H9 (cell line): ENCODE results near the gene PPP3CA. TPM values are rescaled to one million over a fixed set of nuclear protein-coding genes. Genes with fewer than 3 reads are reported as not detected.

Experiments used
- DNase-seq: peaks from one replicate; pipeline ENCODE4 v3.0.0-alpha.2; 2017
- H2AFZ ChIP-seq: one replicate; pipeline ENCODE4 v1.6.1; 2013; ENCODE audit warnings: mild to moderate bottlenecking, low read length, control low read depth, moderate library complexity
- H2AK5ac ChIP-seq: 2 replicates; pipeline ENCODE4 v1.6.1; 2013; ENCODE audit warnings: low read length, control low read depth, mixed read lengths; ENCODE audit not compliant: insufficient read length
- H2BK120ac ChIP-seq: one replicate; pipeline ENCODE4 v1.6.1; 2013; ENCODE audit warnings: low read depth, mild to moderate bottlenecking, low read length, control low read depth, inconsistent platforms; ENCODE audit not compliant: poor library complexity, severe bottlenecking
- H2BK12ac ChIP-seq: 2 replicates; pipeline ENCODE4 v1.6.1; 2013; ENCODE audit warnings: low read length, control low read depth, mixed read lengths, low read depth; ENCODE audit not compliant: insufficient read length
- H2BK15ac ChIP-seq: 2 replicates; pipeline ENCODE4 v1.6.1; 2013; ENCODE audit warnings: low read depth, low read length, control low read depth
- H2BK20ac ChIP-seq: one replicate; pipeline ENCODE4 v1.6.1; 2013; ENCODE audit warnings: low read depth, mild to moderate bottlenecking, low read length, control low read depth, inconsistent platforms; ENCODE audit not compliant: poor library complexity, severe bottlenecking
- H2BK5ac ChIP-seq: 2 replicates; pipeline ENCODE4 v1.6.1; 2013; ENCODE audit warnings: low read length, control low read depth, mixed read lengths; ENCODE audit not compliant: insufficient read length
- H3K14ac ChIP-seq: 2 replicates; pipeline ENCODE4 v1.6.1; 2013; ENCODE audit warnings: low read length, control low read depth; ENCODE audit not compliant: insufficient read depth
- H3K18ac ChIP-seq: 2 replicates; pipeline ENCODE4 v1.6.1; 2013; ENCODE audit warnings: low read depth, mild to moderate bottlenecking, mixed read lengths, low read length, control low read depth; ENCODE audit not compliant: insufficient read length
- H3K23ac ChIP-seq: 2 replicates; pipeline ENCODE4 v1.6.1; 2013; ENCODE audit warnings: low read length, control low read depth, mixed read lengths, low read depth; ENCODE audit not compliant: insufficient read length
- H3K23me2 ChIP-seq: 2 replicates; pipeline ENCODE4 v1.6.1; 2013; ENCODE audit warnings: low read depth, mild to moderate bottlenecking, mixed read lengths, low read length, control low read depth; ENCODE audit not compliant: insufficient read length, poor library complexity, severe bottlenecking
- H3K27ac ChIP-seq: 2 replicates; pipeline ENCODE4 v1.5.1; 2013; ENCODE audit warnings: low read length, control low read depth, mixed read lengths, low read depth; ENCODE audit not compliant: insufficient read length
- H3K27me3 ChIP-seq: 2 replicates; pipeline ENCODE4 v1.6.1; 2013; ENCODE audit warnings: low read length, control low read depth, inconsistent platforms; ENCODE audit not compliant: insufficient read depth
- H3K4ac ChIP-seq: 2 replicates; pipeline ENCODE4 v1.6.1; 2013; ENCODE audit warnings: low read depth, mild to moderate bottlenecking, control low read depth, inconsistent platforms, low read length, moderate library complexity
- H3K4me1 ChIP-seq: 2 replicates; pipeline ENCODE4 v1.6.1; 2013; ENCODE audit warnings: low read length, control low read depth, inconsistent platforms; ENCODE audit not compliant: insufficient read depth
- H3K4me2 ChIP-seq: 2 replicates; pipeline ENCODE4 v1.6.1; 2013; ENCODE audit warnings: low read length, control low read depth, mixed read lengths; ENCODE audit not compliant: insufficient read length, insufficient read depth
- H3K56ac ChIP-seq: 2 replicates; pipeline ENCODE4 v1.6.1; 2013; ENCODE audit warnings: low read depth, mild to moderate bottlenecking, mixed read lengths, low read length, control low read depth; ENCODE audit not compliant: insufficient read length
- H3K79me1 ChIP-seq: 2 replicates; pipeline ENCODE4 v1.6.1; 2013; ENCODE audit warnings: low read depth, mild to moderate bottlenecking, moderate library complexity, low read length, control low read depth, inconsistent platforms; ENCODE audit not compliant: insufficient read depth, poor library complexity, severe bottlenecking
- H3K79me2 ChIP-seq: 2 replicates; pipeline ENCODE4 v1.6.1; 2013; ENCODE audit warnings: low read length, control low read depth, inconsistent platforms; ENCODE audit not compliant: insufficient read depth
- H3K9ac ChIP-seq: 2 replicates; pipeline ENCODE4 v1.6.1; 2013; ENCODE audit warnings: low read length, control low read depth, mixed read lengths; ENCODE audit not compliant: insufficient read length; ENCODE audit errors: extremely low read depth
- H3K9me3 ChIP-seq: one replicate; pipeline ENCODE4 v1.6.1; 2013; ENCODE audit warnings: low read depth, low read length, inconsistent platforms; ENCODE audit not compliant: control insufficient read depth
- H3T11ph ChIP-seq: one replicate; pipeline ENCODE4 v1.6.1; 2013; ENCODE audit warnings: mild to moderate bottlenecking, low read length, control low read depth, inconsistent platforms
- H4K20me1 ChIP-seq: one replicate; pipeline ENCODE4 v1.6.1; 2013; ENCODE audit not compliant: control insufficient read depth, insufficient read length, insufficient read depth
- H4K5ac ChIP-seq: 2 replicates; pipeline ENCODE4 v1.6.1; 2013; ENCODE audit warnings: low read depth, mild to moderate bottlenecking, mixed read lengths, low read length, control low read depth; ENCODE audit not compliant: insufficient read length
- H4K8ac ChIP-seq: replicated peaks from 2 replicates; pipeline ENCODE4 v1.6.1; 2013; ENCODE audit warnings: low read length, control low read depth, mixed read lengths, low read depth; ENCODE audit not compliant: insufficient read length
- H4K91ac ChIP-seq: 2 replicates; pipeline ENCODE4 v1.6.1; 2013; ENCODE audit warnings: low read depth, mild to moderate bottlenecking, moderate library complexity, mixed read lengths, low read length, control low read depth; ENCODE audit not compliant: insufficient read length
- H3K27ac Mint-ChIP-seq, 3 experiments: 2 replicates in 2 of 3; 3 replicates in 1 of 3; pipeline ENCODE4 v1.8.0; 2020 to 2021; ENCODE audit warnings: mixed read lengths in 3 of 3, mild to moderate bottlenecking in 1 of 3, moderate library complexity in 1 of 3
- H3K27me3 Mint-ChIP-seq: 2 replicates; pipeline ENCODE4 v1.8.0; 2021; ENCODE audit warnings: low read depth, mild to moderate bottlenecking, moderate library complexity, mixed read lengths
- H3K36me3 Mint-ChIP-seq, 3 experiments: 2 replicates in 2 of 3; 3 replicates in 1 of 3; pipeline ENCODE4 v1.8.0; 2020 to 2021; ENCODE audit warnings: low read depth in 3 of 3, mixed read lengths in 3 of 3; ENCODE audit not compliant: insufficient read depth in 1 of 3
- H3K4me1 Mint-ChIP-seq, 2 experiments: 2 replicates each; pipeline ENCODE4 v1.8.0; 2020; ENCODE audit warnings: mixed read lengths in 2 of 2
- H3K4me3 Mint-ChIP-seq, 2 experiments: 2 replicates in 1 of 2; 3 replicates in 1 of 2; pipeline ENCODE4 v1.8.0; 2020 to 2021; ENCODE audit warnings: mild to moderate bottlenecking in 2 of 2, mixed read lengths in 2 of 2, moderate library complexity in 1 of 2
- H3K9me3 Mint-ChIP-seq, 2 experiments: 2 replicates in 1 of 2; 3 replicates in 1 of 2; pipeline ENCODE4 v1.8.0; 2020; ENCODE audit warnings: mild to moderate bottlenecking in 2 of 2, mixed read lengths in 2 of 2, moderate library complexity in 1 of 2
- CTCF ChIP-seq: fragments of 200-600 bp; sonication (generic); conservative IDR thresholded peaks from 3 replicates; pipeline ENCODE4 v1.8.0; 2021; ENCODE audit warnings: antibody characterized with exemption, mild to moderate bottlenecking
- total RNA-seq: library from RNA; stranded (reverse); gene quantifications from 2 replicates; pipeline ENCODE4 v1.2.1, GENCODE V29; 2021

The PPP3CA gene
- total RNA-seq, 1 experiment from 2014 or later: 16.8 TPM

GRCh38 chr4:101027721-101028120 lies 319.6 kb downstream of the PPP3CA start:
- Histone ChIP-seq H3K23ac (no peak overlapping the region), H3K14ac (no peak overlapping the region), H3K4me1 (no peaks in the 10 kb centered on the region; the same call in 1 of the 2 replicates), H2BK20ac (no peak overlapping the region), H3K27ac (no peak overlapping the region), H3K79me2 (no peaks in the 10 kb centered on the region), H4K91ac (no peak overlapping the region), H3K9ac (no peak overlapping the region), H3K56ac (no peak overlapping the region), H3K79me1 (no peaks in the 10 kb centered on the region), H2BK120ac (no peak overlapping the region), H2BK15ac (no peak overlapping the region), H2AFZ (no peak overlapping the region), H4K8ac (no peak overlapping the region), H2AK5ac (no peak overlapping the region), H3K27me3 (no peaks in the 10 kb centered on the region), H3K4ac (no peak overlapping the region), H4K5ac (no peak overlapping the region), H3K4me2 (no peak overlapping the region), H2BK12ac (no peak overlapping the region), H2BK5ac (no peak overlapping the region), H4K20me1 (no peaks in the 10 kb centered on the region), H3T11ph (no peak overlapping the region), H3K9me3 (no peaks in the 10 kb centered on the region), H3K23me2 (no peaks in the 10 kb centered on the region), H3K18ac (no peak overlapping the region)
- Mint-ChIP-seq H3K4me1 (peaks cover 54 to 55% of the 10 kb centered on the region in 2 experiments), H3K4me3 (no peak overlapping the region), H3K27ac (no peak overlapping the region), H3K27me3 (no peaks in the 10 kb centered on the region), H3K36me3 (peaks cover 2 to 9% (median 4%) of the 10 kb centered on the region in 3 experiments; a peak in 6 of 7 replicates), H3K9me3 (no peaks in the 10 kb centered on the region)
- DNase-seq: no peak
- no peak for TF ChIP-seq CTCF
